Smooth muscle cell (in vitro differentiated cells): Measurements from ENCODE around the gene TBC1D14. TPM values are rescaled to one million over a fixed set of nuclear protein-coding genes. Genes with fewer than 3 reads are reported as not detected.
A peak's percentile ranks its signal among the peaks of the same experiment; 100 is the strongest.

Experiments used
- DNase-seq: peaks from one replicate; lab custom pipeline; 2025; ENCODE audit not compliant: unreplicated experiment; lab: John Stamatoyannopoulos, UW
- H2AFZ ChIP-seq: fragments of 200-600 bp; sonication (generic); 2 replicates; pipeline ENCODE4 v1.6.0; 2016; ENCODE audit warnings: antibody characterized with exemption, low read depth, mild to moderate bottlenecking
- H3F3A ChIP-seq: fragments of 200-600 bp; sonication (generic); 2 replicates; pipeline ENCODE4 v1.6.0; 2017; ENCODE audit warnings: antibody characterized with exemption, low read depth
- H3K27ac ChIP-seq: fragments of 200-600 bp; sonication (generic); 2 replicates; pipeline ENCODE4 v1.5.1; 2016; ENCODE audit warnings: low read depth, mild to moderate bottlenecking
- H3K27me3 ChIP-seq: fragments of 200-600 bp; sonication (generic); 2 replicates; pipeline ENCODE4 v1.6.1; 2016; ENCODE audit warnings: low read depth, mild to moderate bottlenecking
- H3K36me3 ChIP-seq: fragments of 200-600 bp; sonication (generic); 2 replicates; pipeline ENCODE4 v1.5.1; 2016; ENCODE audit warnings: low read depth
- H3K4me1 ChIP-seq: fragments of 200-600 bp; sonication (generic); 2 replicates; pipeline ENCODE4 v1.5.1; 2016; ENCODE audit warnings: low read depth
- H3K4me2 ChIP-seq: fragments of 200-600 bp; sonication (generic); 2 replicates; pipeline ENCODE4 v1.6.0; 2016; ENCODE audit warnings: mild to moderate bottlenecking
- H3K4me3 ChIP-seq: fragments of 200-600 bp; sonication (generic); 2 replicates; pipeline ENCODE4 v1.5.1; 2016; ENCODE audit warnings: mild to moderate bottlenecking
- H3K79me2 ChIP-seq: fragments of 200-600 bp; sonication (generic); 2 replicates; pipeline ENCODE4 v1.6.0; 2016; ENCODE audit warnings: low read depth, mild to moderate bottlenecking
- H3K9ac ChIP-seq: fragments of 200-600 bp; sonication (generic); 2 replicates; pipeline ENCODE4 v1.6.0; 2016; ENCODE audit warnings: low read depth
- H3K9me3 ChIP-seq: fragments of 200-600 bp; sonication (generic); replicated peaks from 2 replicates; pipeline ENCODE4 v1.5.1; 2016; ENCODE audit warnings: low read depth
- H4K20me1 ChIP-seq: fragments of 200-600 bp; sonication (generic); 2 replicates; pipeline ENCODE4 v1.6.0; 2016; ENCODE audit warnings: low read depth
- WGBS: methylation state at CpG from one replicate; pipeline ENCODE4 v1.1.7; 2016; ENCODE audit warnings: low lambda C conversion rate; 5-methylcytosine and 5-hydroxymethylcytosine counted together
- polyA plus RNA-seq: library from polyadenylated mRNA; unstranded; fragments of >200 nt; fragmentation: Nextera tagmentation; extraction: Ambion mirVana; gene quantifications from 2 replicates; pipeline ENCODE4 v1.2.1, GENCODE V29; 2016
- total RNA-seq: library from RNA; depleted of rRNA; stranded (reverse); fragments of >200 nt; gene quantifications from 2 replicates; pipeline ENCODE4 v1.2.3, GENCODE V29; 2014
- TF ChIP-seq, protein P1 (sequence below): fragments of 200-600 bp; sonication (generic); IDR thresholded peaks from 2 replicates; pipeline ENCODE4 v1.5.1; 2017; ENCODE audit warnings: borderline replicate concordance, mild to moderate bottlenecking, antibody characterized with exemption; ENCODE audit not compliant: insufficient read depth, poor library complexity, severe bottlenecking

TBC1D14 gene
- total and polyA plus RNA-seq, 2 experiments from 2014 or later, result 13.0 to 24.4 TPM

DNA sequence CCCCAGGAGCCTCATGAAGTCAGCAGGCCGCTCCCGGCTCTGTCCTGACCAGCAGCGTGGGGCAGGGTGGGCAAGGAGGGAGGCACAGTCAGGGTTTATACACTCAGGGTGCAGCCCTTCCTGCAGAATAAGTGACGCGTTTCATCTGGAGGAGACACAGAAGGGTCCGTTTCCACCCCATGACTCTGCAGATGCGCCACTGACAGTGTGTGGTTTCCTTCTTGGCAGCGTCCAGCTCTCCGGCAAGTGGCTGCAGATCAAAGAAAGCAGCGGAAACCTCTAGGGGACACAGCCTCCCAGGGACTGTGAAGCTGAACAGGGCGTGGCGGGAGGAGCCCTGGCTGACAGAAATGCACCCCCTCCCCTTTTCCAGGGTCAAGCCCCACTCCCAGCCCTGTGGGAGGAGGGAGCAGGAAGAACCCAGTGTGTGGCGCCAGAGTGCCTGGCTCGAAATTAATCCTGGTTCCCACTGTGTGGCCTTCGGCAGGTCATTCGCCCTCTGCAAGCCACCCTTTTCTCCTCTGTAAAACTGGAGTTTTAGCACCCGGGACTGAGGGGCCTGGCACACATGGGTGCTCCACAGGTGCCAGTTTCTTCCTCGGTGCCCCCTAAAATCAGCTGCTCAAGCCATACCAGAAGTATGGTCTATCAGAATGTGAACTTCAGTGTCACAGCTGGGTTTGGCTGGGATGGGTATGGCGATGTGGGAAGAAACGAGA, 17.3 kb upstream of the TBC1D14 start:
- no peak for DNase-seq
- no peaks in the 10 kb centered on the region for H3F3A ChIP-seq
- no peaks in the 10 kb centered on the region for H3K79me2 ChIP-seq
- no peak overlapping the region for H3K27ac ChIP-seq
- no peak overlapping the region for H3K9ac ChIP-seq
- no peaks in the 10 kb centered on the region for H3K27me3 ChIP-seq
- no peaks in the 10 kb centered on the region for H3K9me3 ChIP-seq
- no peaks in the 10 kb centered on the region for H3K36me3 ChIP-seq
- H2AFZ ChIP-seq, result no peak overlapping the region
- H3K4me3 ChIP-seq, result no peak overlapping the region
- H3K4me1 ChIP-seq, result no peaks in the 10 kb centered on the region
- peak overlapping the region; percentile 36 for H3K4me2 ChIP-seq
- TF ChIP-seq, protein P1, sequence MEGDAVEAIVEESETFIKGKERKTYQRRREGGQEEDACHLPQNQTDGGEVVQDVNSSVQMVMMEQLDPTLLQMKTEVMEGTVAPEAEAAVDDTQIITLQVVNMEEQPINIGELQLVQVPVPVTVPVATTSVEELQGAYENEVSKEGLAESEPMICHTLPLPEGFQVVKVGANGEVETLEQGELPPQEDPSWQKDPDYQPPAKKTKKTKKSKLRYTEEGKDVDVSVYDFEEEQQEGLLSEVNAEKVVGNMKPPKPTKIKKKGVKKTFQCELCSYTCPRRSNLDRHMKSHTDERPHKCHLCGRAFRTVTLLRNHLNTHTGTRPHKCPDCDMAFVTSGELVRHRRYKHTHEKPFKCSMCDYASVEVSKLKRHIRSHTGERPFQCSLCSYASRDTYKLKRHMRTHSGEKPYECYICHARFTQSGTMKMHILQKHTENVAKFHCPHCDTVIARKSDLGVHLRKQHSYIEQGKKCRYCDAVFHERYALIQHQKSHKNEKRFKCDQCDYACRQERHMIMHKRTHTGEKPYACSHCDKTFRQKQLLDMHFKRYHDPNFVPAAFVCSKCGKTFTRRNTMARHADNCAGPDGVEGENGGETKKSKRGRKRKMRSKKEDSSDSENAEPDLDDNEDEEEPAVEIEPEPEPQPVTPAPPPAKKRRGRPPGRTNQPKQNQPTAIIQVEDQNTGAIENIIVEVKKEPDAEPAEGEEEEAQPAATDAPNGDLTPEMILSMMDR, result no peak
- no peaks in the 10 kb centered on the region for H4K20me1 ChIP-seq
- 74% methylated on average over 20 of the region's 20 CpGs for WGBS

DNA sequence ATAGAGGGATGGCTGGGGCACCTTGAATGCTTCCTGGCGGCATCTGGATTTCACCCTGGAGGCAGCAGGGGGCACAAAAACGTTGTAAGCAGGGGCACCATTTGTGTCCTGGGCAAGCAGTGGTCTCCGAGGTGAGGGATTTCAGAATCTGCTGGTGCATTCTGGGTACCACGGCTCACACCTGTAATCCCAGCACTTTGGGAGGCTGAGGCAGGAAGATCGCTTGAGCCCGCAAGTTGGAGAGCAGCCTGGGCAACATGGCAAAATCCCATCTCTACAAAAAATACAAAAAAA, 16.8 kb upstream of the TBC1D14 start:
- peak overlapping the region; percentile 65 for H3K27ac ChIP-seq
- H4K20me1 ChIP-seq, result no peaks in the 10 kb centered on the region
- no peak overlapping the region for H2AFZ ChIP-seq
- H3K4me1 ChIP-seq, result no peaks in the 10 kb centered on the region
- no peaks in the 10 kb centered on the region for H3K9me3 ChIP-seq
- no peak for DNase-seq
- H3K4me2 ChIP-seq, result no peak overlapping the region
- TF ChIP-seq, protein P1, result no peak
- no peaks in the 10 kb centered on the region for H3F3A ChIP-seq
- WGBS, result 79% methylated on average over 6 of the region's 6 CpGs
- H3K4me3 ChIP-seq, result no peak overlapping the region
- H3K36me3 ChIP-seq, result no peaks in the 10 kb centered on the region
- H3K27me3 ChIP-seq, result no peaks in the 10 kb centered on the region
- H3K9ac ChIP-seq, result no peak overlapping the region
- no peaks in the 10 kb centered on the region for H3K79me2 ChIP-seq

DNA sequence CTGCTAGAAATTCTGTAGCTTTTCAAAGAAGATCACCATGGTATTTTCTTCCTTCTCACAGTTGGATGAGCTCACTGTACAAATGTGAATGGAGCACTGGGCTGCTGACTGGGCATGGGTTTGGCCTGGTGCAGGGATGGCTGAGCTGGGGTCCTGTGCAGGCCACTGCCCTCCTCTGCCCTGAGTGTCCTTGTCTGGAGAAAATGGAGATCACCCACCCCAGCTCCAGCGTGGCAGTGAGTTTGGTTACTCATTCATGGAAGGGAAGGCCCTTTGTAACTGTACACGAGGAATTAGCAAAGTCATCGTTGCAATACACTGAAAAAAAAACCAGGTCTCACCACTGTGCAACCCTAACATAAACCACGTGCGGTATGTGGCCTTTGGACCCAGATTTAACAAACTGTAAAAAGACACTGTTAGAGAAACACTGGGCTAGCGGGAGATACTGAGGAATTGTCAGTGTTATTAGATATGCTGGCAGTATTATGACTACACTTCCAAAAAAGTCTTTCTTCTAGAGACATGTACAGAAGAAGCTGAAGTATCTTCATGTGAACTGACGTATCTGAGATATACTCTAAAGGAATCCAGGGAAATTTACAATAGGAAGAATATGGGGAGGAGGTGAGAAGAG, 16.1 kb upstream of the TBC1D14 start:
- TF ChIP-seq, protein P1, result no peak
- H3K9ac ChIP-seq, result no peak overlapping the region
- no peak overlapping the region for H3K4me3 ChIP-seq
- no peaks in the 10 kb centered on the region for H3K36me3 ChIP-seq
- H3K27me3 ChIP-seq, result no peaks in the 10 kb centered on the region
- no peaks in the 10 kb centered on the region for H3K79me2 ChIP-seq
- no peaks in the 10 kb centered on the region for H3K9me3 ChIP-seq
- H3K4me1 ChIP-seq, result no peaks in the 10 kb centered on the region
- no peaks in the 10 kb centered on the region for H3F3A ChIP-seq
- no peak overlapping the region for H3K4me2 ChIP-seq
- no peak overlapping the region for H2AFZ ChIP-seq
- WGBS, result 43% methylated on average over 7 of the region's 7 CpGs
- peak overlapping the region; percentile 65 for H3K27ac ChIP-seq
- no peaks in the 10 kb centered on the region for H4K20me1 ChIP-seq
- DNase-seq, result no peak

DNA sequence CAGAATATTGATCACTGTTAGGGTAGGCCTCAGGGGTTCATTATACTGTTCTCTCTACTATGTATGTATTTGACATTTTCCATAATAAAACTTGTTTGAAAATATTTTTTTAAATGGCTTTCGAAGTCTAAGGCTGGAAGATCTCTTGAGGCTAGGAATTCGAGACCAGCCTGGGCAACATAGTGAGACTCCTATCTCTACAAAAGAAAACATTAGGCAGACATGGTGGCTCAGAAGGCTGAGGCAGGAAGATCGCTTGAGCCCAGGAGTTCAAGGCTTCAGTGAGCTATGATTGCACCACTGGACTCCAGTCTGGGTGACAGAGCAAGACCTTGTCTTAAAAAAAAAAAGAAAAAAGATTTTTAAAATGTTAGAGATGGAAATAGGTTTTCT, 15.5 kb upstream of the TBC1D14 start:
- DNase-seq, result no peak
- Histone ChIP-seq H3K79me2 (no peaks in the 10 kb centered on the region), H3K27me3 (no peaks in the 10 kb centered on the region), H3K9me3 (no peaks in the 10 kb centered on the region), H3K27ac (peak overlapping the region; percentile 65), H3K4me1 (no peaks in the 10 kb centered on the region), H4K20me1 (no peaks in the 10 kb centered on the region), H3K4me2 (no peak overlapping the region), H3F3A (no peaks in the 10 kb centered on the region), H3K36me3 (no peaks in the 10 kb centered on the region), H2AFZ (no peak overlapping the region), H3K4me3 (no peak overlapping the region), H3K9ac (no peak overlapping the region)
- 98% methylated on average over 3 of the region's 3 CpGs for WGBS
- TF ChIP-seq, protein P1, result no peak
